ENCODE data around the gene SOCS2. TPM values are rescaled to one million over a fixed set of nuclear protein-coding genes. Genes with fewer than 3 reads are reported as not detected.

Gene SOCS2
- total RNA-seq, 1 donor from 2014 or later, result 13.8 TPM

Other genes starting within 250 kb of the SOCS2 start
- gene NUDT4, start 194.8 kb upstream of the SOCS2 start, total RNA-seq, result 393 TPM
- gene UBE2N, start 130.7 kb upstream of the SOCS2 start, total RNA-seq, result 80.5 TPM
- gene MRPL42, start 105.2 kb upstream of the SOCS2 start, total RNA-seq, result 51.9 TPM
- 22.7 TPM for gene CRADD, start 104.7 kb downstream of the SOCS2 start, total RNA-seq